ENCODE measurements around the gene AFDN.

DNA sequence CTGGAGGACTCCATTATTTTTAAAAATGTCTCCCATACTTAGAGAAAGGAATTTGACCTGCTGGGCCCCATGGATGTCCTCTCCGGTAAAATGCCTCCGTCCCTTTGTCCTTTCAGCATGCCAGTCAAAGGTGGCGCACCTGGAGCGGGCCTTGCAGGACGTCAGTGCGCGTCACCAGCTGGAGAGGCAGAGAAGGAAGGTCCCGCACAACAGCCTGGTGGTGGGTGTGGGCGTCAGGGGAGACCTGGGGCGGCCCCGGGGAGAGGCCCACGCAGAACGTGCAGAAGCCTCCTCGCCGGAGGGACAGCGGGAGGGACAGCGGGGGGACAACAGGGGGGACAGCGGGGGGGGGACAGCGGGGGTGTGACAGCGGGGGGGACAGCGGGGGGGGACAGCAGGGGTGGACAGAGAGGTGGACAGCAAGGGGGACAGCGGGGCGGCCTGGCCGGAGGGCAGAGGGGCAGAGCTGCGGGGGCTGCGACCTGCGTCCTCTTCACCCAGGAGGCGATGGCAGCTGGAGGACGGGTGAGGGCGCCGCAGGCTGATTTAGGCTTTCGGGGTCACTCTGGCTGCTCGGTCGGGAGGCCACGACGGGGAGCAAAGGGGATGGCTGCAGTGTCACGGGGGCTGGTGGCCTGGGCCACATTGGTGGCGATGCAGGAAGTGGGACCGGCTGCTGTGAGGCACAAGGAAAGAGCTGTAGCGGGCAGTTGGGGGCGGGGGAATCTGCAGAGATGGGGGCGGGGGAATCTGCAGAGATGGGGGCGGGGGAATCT is 169.9 kb downstream of the AFDN start:
- TF ChIP-seq, protein P1, sequence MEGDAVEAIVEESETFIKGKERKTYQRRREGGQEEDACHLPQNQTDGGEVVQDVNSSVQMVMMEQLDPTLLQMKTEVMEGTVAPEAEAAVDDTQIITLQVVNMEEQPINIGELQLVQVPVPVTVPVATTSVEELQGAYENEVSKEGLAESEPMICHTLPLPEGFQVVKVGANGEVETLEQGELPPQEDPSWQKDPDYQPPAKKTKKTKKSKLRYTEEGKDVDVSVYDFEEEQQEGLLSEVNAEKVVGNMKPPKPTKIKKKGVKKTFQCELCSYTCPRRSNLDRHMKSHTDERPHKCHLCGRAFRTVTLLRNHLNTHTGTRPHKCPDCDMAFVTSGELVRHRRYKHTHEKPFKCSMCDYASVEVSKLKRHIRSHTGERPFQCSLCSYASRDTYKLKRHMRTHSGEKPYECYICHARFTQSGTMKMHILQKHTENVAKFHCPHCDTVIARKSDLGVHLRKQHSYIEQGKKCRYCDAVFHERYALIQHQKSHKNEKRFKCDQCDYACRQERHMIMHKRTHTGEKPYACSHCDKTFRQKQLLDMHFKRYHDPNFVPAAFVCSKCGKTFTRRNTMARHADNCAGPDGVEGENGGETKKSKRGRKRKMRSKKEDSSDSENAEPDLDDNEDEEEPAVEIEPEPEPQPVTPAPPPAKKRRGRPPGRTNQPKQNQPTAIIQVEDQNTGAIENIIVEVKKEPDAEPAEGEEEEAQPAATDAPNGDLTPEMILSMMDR (IDR thresholded peaks at IDR 0.05), result no peak
- no peak for TF ChIP-seq POLR2A (IDR thresholded peaks at IDR 0.05)

Data from thyroid gland (tissue), 4 donors.